NCI-H446 treated with DMSO at 0.1 percent for 48 hours (cell line): Measurements from ENCODE around the gene ZYG11B.
"Not testable (repeated sequence)": the region's sequence is repeated elsewhere in the genome, so short reads cannot be mapped to it uniquely, and the experiment has no call there.

Experiments
- DNase-seq: peaks from one replicate; lab custom pipeline; 2025; lab: John Stamatoyannopoulos, UW

ZYG11B gene

GRCh38 chr1:52707927-52708655 lies 18.2 kb upstream of the ZYG11B start:
- no peak for DNase-seq

- no peak for DNase-seq
Observed at GRCh38 chr1:52709016-52709415, 17.2 kb upstream of the ZYG11B start.

GRCh38 chr1:52713590-52713989 lies 12.7 kb upstream of the ZYG11B start:
- DNase-seq, result no peak

GRCh38 chr1:52715296-52715695 lies 11.0 kb upstream of the ZYG11B start:
- not testable (repeated sequence) for DNase-seq

GRCh38 chr1:52723260-52723659 lies 3.0 kb upstream of the ZYG11B start:
- no peak for DNase-seq

- no peak for DNase-seq
Observed at GRCh38 chr1:52725903-52726264, 369 bp upstream of the ZYG11B start.

- DNase-seq, result no peak
Observed at GRCh38 chr1:52727114-52727586, 897 bp downstream of the ZYG11B start.

GRCh38 chr1:52727956-52728656 lies 1.9 kb downstream of the ZYG11B start:
- no peak for DNase-seq

GRCh38 chr1:52733368-52733767 lies 7.1 kb downstream of the ZYG11B start:
- DNase-seq, result no peak

GRCh38 chr1:52735371-52735770 lies 9.1 kb downstream of the ZYG11B start:
- not testable (repeated sequence) for DNase-seq

- DNase-seq, result no peak
Observed at GRCh38 chr1:52738148-52738547, 11.9 kb downstream of the ZYG11B start.

GRCh38 chr1:52738893-52739292 lies 12.6 kb downstream of the ZYG11B start:
- DNase-seq, result no peak

- no peak for DNase-seq
Observed at GRCh38 chr1:52739699-52740467, 13.6 kb downstream of the ZYG11B start.

GRCh38 chr1:52741259-52741658 lies 15.0 kb downstream of the ZYG11B start:
- DNase-seq, result no peak

GRCh38 chr1:52746189-52746588 lies 19.9 kb downstream of the ZYG11B start:
- DNase-seq, result no peak

- no peak for DNase-seq
Observed at GRCh38 chr1:52747450-52747849, 21.2 kb downstream of the ZYG11B start.

GRCh38 chr1:52748119-52748518 lies 21.9 kb downstream of the ZYG11B start:
- DNase-seq, result no peak

GRCh38 chr1:52749496-52749895 lies 23.2 kb downstream of the ZYG11B start:
- not testable (repeated sequence) for DNase-seq

- DNase-seq, result not testable (repeated sequence)
Observed at GRCh38 chr1:52750139-52750538, 23.9 kb downstream of the ZYG11B start.

GRCh38 chr1:52751589-52752483 lies 25.6 kb downstream of the ZYG11B start:
- no peak for DNase-seq

GRCh38 chr1:52752484-52752826 lies 26.2 kb downstream of the ZYG11B start:
- DNase-seq, result no peak

- DNase-seq, result no peak
Observed at GRCh38 chr1:52753169-52753568, 26.9 kb downstream of the ZYG11B start.
